Breast epithelium (tissue), 4 donors: ENCODE measurements around the gene CPED1. TPM values are rescaled to one million over a fixed set of nuclear protein-coding genes. Genes with fewer than 3 reads are reported as not detected.

Experiments used
- DNase-seq, 2 donors: peaks; one replicate each; pipeline ENCODE4 v3.0.0-alpha.2; 2019; ENCODE audit warnings: low spot score in 2 of 2
- H3K27ac ChIP-seq, 2 donors: fragments of 200-600 bp; sonication (generic) in 1 of 2; one replicate each; pipeline ENCODE4 v1.5.1; 2016 to 2019; ENCODE audit warnings: mild to moderate bottlenecking in 1 of 2
- H3K27me3 ChIP-seq, 2 donors: fragments of 200-600 bp; sonication (generic) in 1 of 2; one replicate each; pipeline versions ENCODE4 v1.5.1 to v1.6.0; 2017 to 2019; ENCODE audit warnings: control low read depth in 1 of 2, mild to moderate bottlenecking in 1 of 2
- H3K36me3 ChIP-seq: fragments of 200-600 bp; one replicate; pipeline ENCODE4 v1.5.1; 2019
- H3K4me1 ChIP-seq, 2 donors: fragments of 200-600 bp; sonication (generic); one replicate each; pipeline ENCODE4 v1.5.1; 2016 to 2019; ENCODE audit warnings: control low read depth in 1 of 2
- H3K4me3 ChIP-seq, 3 donors: fragments of 200-600 bp; sonication (generic); 1 replicate in 2 of 3; 2 replicates in 1 of 3; pipeline ENCODE4 v1.5.1; 2016 to 2019; ENCODE audit warnings: mild to moderate bottlenecking in 3 of 3, moderate library complexity in 2 of 3
- H3K9me3 ChIP-seq, 2 donors: fragments of 200-600 bp; sonication (generic) in 1 of 2; one replicate each; pipeline ENCODE4 v1.5.1; 2016 to 2019; ENCODE audit warnings: control low read depth in 1 of 2
- POLR2A ChIP-seq: fragments of 450-650 bp; IDR thresholded peaks from one replicate; pipeline ENCODE4 v1.6.1; 2016; ENCODE audit warnings: antibody characterized with exemption, mild to moderate bottlenecking, moderate library complexity
- POLR2AphosphoS5 ChIP-seq, 3 donors: sonication (generic); formaldehyde crosslinking; IDR thresholded peaks; one replicate each; pipeline ENCODE4 v1.6.1; 2017; ENCODE audit warnings: antibody characterized with exemption in 3 of 3
- intact Hi-C: fragments of 100-400 bp; cut with DNase I; formaldehyde crosslinking; loops from one replicate; pipeline ENCODE4 v1.15.1; 2023; ENCODE audit warnings: low total_unique reads
- total RNA-seq, 3 donors: library from RNA; depleted of rRNA; stranded (reverse); fragments of >200 nt; gene quantifications; one replicate each; pipeline ENCODE4 v1.1.0, GENCODE V29; 2016
- TF ChIP-seq, protein P1 (sequence below), 3 donors: fragments of 450-650 bp; IDR thresholded peaks; one replicate each; pipeline ENCODE4 v1.5.1; 2016 to 2017; ENCODE audit warnings: antibody characterized with exemption in 3 of 3, mild to moderate bottlenecking in 3 of 3, moderate library complexity in 3 of 3

Gene CPED1
- total RNA-seq, 3 donors from 2014 or later = 14.3 to 29.3 (median 15.4) TPM

- intact Hi-C loops = no loop called here
- H3K4me3 ChIP-seq = no peak overlapping the region
- H3K27ac ChIP-seq = no peak overlapping the region
- no peaks in the 10 kb centered on the region for H3K9me3 ChIP-seq
- no peaks in the 10 kb centered on the region for H3K27me3 ChIP-seq
- H3K4me1 ChIP-seq = no peaks in the 10 kb centered on the region
- H3K36me3 ChIP-seq = no peaks in the 10 kb centered on the region
- TF ChIP-seq POLR2AphosphoS5 (IDR thresholded peaks at IDR 0.05) (no peak), POLR2A (no peak)
- TF ChIP-seq, protein P1, sequence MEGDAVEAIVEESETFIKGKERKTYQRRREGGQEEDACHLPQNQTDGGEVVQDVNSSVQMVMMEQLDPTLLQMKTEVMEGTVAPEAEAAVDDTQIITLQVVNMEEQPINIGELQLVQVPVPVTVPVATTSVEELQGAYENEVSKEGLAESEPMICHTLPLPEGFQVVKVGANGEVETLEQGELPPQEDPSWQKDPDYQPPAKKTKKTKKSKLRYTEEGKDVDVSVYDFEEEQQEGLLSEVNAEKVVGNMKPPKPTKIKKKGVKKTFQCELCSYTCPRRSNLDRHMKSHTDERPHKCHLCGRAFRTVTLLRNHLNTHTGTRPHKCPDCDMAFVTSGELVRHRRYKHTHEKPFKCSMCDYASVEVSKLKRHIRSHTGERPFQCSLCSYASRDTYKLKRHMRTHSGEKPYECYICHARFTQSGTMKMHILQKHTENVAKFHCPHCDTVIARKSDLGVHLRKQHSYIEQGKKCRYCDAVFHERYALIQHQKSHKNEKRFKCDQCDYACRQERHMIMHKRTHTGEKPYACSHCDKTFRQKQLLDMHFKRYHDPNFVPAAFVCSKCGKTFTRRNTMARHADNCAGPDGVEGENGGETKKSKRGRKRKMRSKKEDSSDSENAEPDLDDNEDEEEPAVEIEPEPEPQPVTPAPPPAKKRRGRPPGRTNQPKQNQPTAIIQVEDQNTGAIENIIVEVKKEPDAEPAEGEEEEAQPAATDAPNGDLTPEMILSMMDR (IDR thresholded peaks at IDR 0.05) = no peak
- no peak for DNase-seq
Measured at GRCh38 chr7:121078701-121079227, 90.3 kb downstream of the CPED1 start.

DNA sequence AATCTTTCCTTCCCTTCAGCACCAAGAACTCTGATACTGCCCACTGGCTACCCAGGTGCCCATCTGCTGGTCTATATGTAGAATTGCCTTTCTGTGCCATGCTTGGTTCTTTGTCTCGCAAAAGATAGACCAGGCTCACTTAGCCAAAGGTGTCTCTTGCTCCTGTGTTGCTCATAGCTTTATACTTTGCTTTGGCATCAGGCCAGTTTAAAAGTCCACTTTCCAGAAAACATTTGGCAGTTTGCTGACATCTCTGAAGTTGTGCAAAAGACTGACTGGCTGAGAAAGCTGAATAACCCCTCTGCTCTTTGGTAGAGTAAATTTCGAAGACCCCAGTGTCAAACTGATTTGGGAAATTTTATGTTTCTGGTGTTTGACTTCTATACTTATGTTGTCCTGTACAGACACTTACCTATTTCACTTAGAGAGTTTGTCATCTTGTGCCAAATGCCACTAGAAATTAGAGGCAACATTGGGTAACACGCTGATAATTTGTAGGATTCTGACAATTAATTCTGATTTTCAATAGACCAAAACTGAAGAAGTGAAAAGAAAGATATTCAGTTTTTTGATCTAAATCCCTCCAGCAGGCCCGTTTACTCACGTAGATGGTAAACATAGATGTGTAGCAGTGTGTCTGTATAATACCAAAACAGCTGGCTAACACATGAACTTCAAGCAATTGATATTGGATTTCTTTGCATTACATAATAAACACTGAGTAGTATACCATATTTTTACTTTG lies 91.1 kb downstream of the CPED1 start:
- TF ChIP-seq POLR2AphosphoS5 (IDR thresholded peaks at IDR 0.05) (no peak), POLR2A (no peak)
- DNase-seq = no peak
- no peaks in the 10 kb centered on the region for H3K27me3 ChIP-seq
- H3K4me1 ChIP-seq = no peaks in the 10 kb centered on the region
- no peaks in the 10 kb centered on the region for H3K36me3 ChIP-seq
- no peak overlapping the region for H3K4me3 ChIP-seq
- no peak overlapping the region for H3K27ac ChIP-seq
- H3K9me3 ChIP-seq = no peaks in the 10 kb centered on the region
- intact Hi-C loops = loop anchor here (10.0 kb wide), 1 partner anchor 95 kb away; the partner anchor contains the start of gene CPED1

- Histone ChIP-seq H3K4me3 (no peak overlapping the region), H3K36me3 (no peaks in the 10 kb centered on the region), H3K27me3 (no peaks in the 10 kb centered on the region), H3K9me3 (no peaks in the 10 kb centered on the region), H3K27ac (no peak overlapping the region), H3K4me1 (no peaks in the 10 kb centered on the region)
- intact Hi-C loops = loop anchor here (10.0 kb wide), 1 partner anchor 96 kb away; the partner anchor contains the start of gene CPED1
- TF ChIP-seq POLR2A = no peak
- TF ChIP-seq POLR2AphosphoS5 (IDR thresholded peaks at IDR 0.05) = no peak
- TF ChIP-seq, protein P1 (IDR thresholded peaks at IDR 0.05) = no peak
- DNase-seq = no peak
Measured at GRCh38 chr7:121080257-121080912, 91.9 kb downstream of the CPED1 start.

GRCh38 chr7:121080913-121081326 lies 92.4 kb downstream of the CPED1 start:
- no peak for DNase-seq
- H3K4me1 ChIP-seq = no peaks in the 10 kb centered on the region
- TF ChIP-seq POLR2AphosphoS5 (IDR thresholded peaks at IDR 0.05) (no peak), POLR2A (no peak)
- TF ChIP-seq, protein P1 (IDR thresholded peaks at IDR 0.05) = no peak
- no peaks in the 10 kb centered on the region for H3K27me3 ChIP-seq
- H3K9me3 ChIP-seq = no peaks in the 10 kb centered on the region
- H3K4me3 ChIP-seq = no peak overlapping the region
- H3K36me3 ChIP-seq = no peaks in the 10 kb centered on the region
- intact Hi-C loops = loop anchor here (10.0 kb wide), 1 partner anchor 96 kb away; the partner anchor contains the start of gene CPED1
- no peak overlapping the region for H3K27ac ChIP-seq

GRCh38 chr7:121081327-121081936 lies 92.9 kb downstream of the CPED1 start:
- no peaks in the 10 kb centered on the region for H3K9me3 ChIP-seq
- H3K27me3 ChIP-seq = no peaks in the 10 kb centered on the region
- H3K27ac ChIP-seq = no peak overlapping the region
- intact Hi-C loops = loop anchor here (10.0 kb wide), 1 partner anchor 97 kb away; the partner anchor contains the start of gene CPED1
- H3K36me3 ChIP-seq = no peaks in the 10 kb centered on the region
- no peak overlapping the region for H3K4me3 ChIP-seq
- TF ChIP-seq, protein P1 (IDR thresholded peaks at IDR 0.05) = peak; percentile 63 to 77 (median 69)
- TF ChIP-seq POLR2A = no peak
- DNase-seq = no peak
- no peaks in the 10 kb centered on the region for H3K4me1 ChIP-seq
